ENCODE measurements around the gene NTN1.
A peak's percentile ranks its signal among the peaks of the same experiment; 100 is the strongest.

The NTN1 gene

GRCh38 chr17:9188367-9188766 lies 167.1 kb downstream of the NTN1 start:
- peaks cover 5 to 42% (median 25%) of the 10 kb centered on the region in 11 experiments; a peak in 18 of 22 replicates for H4K20me1 ChIP-seq
- no peak overlapping the region for H3K27ac ChIP-seq
- H3K27me3 ChIP-seq, result peaks cover 37 to 98% (median 61%) of the 10 kb centered on the region in 11 experiments
- no peaks in the 10 kb centered on the region for H3K36me3 ChIP-seq
- peak overlapping the region in 8 of 11 experiments; percentile 62 to 84 (median 74); a peak in 14 of 22 replicates for H3K4me2 ChIP-seq
- no peaks in the 10 kb centered on the region for H3K9me3 ChIP-seq (replicated peaks in 1 of 11)
- H3K9ac ChIP-seq, result no peak overlapping the region
- no peak for TF ChIP-seq Cebpa-rat (IDR thresholded peaks at IDR 0.05)
- no peak overlapping the region for H3K4me3 ChIP-seq
- H3K4me1 ChIP-seq, result peaks cover 20 to 62% (median 44%) of the 10 kb centered on the region in 10 experiments

GRCh38 chr17:9189870-9190269 lies 168.6 kb downstream of the NTN1 start:
- no peak for TF ChIP-seq Cebpa-rat (IDR thresholded peaks at IDR 0.05)
- H3K4me3 ChIP-seq, result no peak overlapping the region
- peaks cover 0 to 35% (median 13%) of the 10 kb centered on the region in 11 experiments; a peak in 11 of 22 replicates for H4K20me1 ChIP-seq
- peaks cover 8 to 60% (median 38%) of the 10 kb centered on the region in 10 experiments for H3K4me1 ChIP-seq
- peaks cover 23 to 98% (median 53%) of the 10 kb centered on the region in 11 experiments for H3K27me3 ChIP-seq
- no peak overlapping the region for H3K27ac ChIP-seq
- H3K9ac ChIP-seq, result no peak overlapping the region
- no peaks in the 10 kb centered on the region for H3K9me3 ChIP-seq (replicated peaks in 1 of 11)
- H3K36me3 ChIP-seq, result no peaks in the 10 kb centered on the region
- peak overlapping the region in 7 of 11 experiments; percentile 62 to 84 (median 78); a peak in 11 of 22 replicates for H3K4me2 ChIP-seq

GRCh38 chr17:9192010-9192409 lies 170.7 kb downstream of the NTN1 start:
- Histone ChIP-seq H3K9me3 (replicated peaks in 1 of 11) (no peaks in the 10 kb centered on the region), H3K27ac (no peak overlapping the region), H3K4me1 (peaks cover 8 to 67% (median 40%) of the 10 kb centered on the region in 10 experiments), H3K4me3 (no peak overlapping the region), H3K27me3 (peaks cover 4 to 95% (median 31%) of the 10 kb centered on the region in 11 experiments; a peak in 18 of 22 replicates), H3K36me3 (no peaks in the 10 kb centered on the region), H4K20me1 (peaks cover 0 to 37% (median 0%) of the 10 kb centered on the region in 11 experiments; a peak in 7 of 22 replicates), H3K4me2 (peak overlapping the region in 7 of 11 experiments; percentile 11 to 72 (median 61); a peak in 11 of 22 replicates), H3K9ac (no peak overlapping the region)
- no peak for TF ChIP-seq Cebpa-rat (IDR thresholded peaks at IDR 0.05)

DNA sequence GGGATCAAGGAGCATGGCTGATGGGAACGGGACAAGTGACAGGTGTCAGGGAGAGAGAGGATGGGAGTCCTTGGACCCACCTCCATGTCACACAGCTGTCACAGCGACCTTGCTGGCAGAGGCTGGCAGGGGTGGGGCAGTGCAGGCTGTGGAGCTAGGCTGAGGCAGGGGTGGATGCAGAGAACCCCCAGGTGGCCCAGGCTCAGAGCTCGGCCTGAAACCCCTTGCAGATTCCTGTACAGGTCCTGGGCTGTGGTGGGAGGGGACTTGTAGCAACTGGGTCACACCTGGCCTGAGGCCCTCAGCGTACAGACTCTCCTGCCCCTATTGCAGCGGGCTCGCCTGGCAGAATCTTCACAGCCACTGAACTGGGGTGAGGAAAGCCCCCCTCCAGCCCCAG lies 174.1 kb downstream of the NTN1 start:
- peaks cover 0 to 77% (median 10%) of the 10 kb centered on the region in 11 experiments; a peak in 12 of 22 replicates for H3K27me3 ChIP-seq
- H4K20me1 ChIP-seq, result peaks cover 0 to 29% (median 0%) of the 10 kb centered on the region in 11 experiments; a peak in 6 of 22 replicates
- H3K4me3 ChIP-seq, result no peak overlapping the region
- TF ChIP-seq Cebpa-rat (IDR thresholded peaks at IDR 0.05), result no peak
- no peak overlapping the region for H3K27ac ChIP-seq
- peaks cover 8 to 76% (median 42%) of the 10 kb centered on the region in 10 experiments; a peak in 17 of 20 replicates for H3K4me1 ChIP-seq
- peaks cover 0 to 12% (median 3%) of the 10 kb centered on the region in 11 experiments; a peak in 9 of 22 replicates for H3K9me3 ChIP-seq (replicated peaks in 1 of 11)
- no peak overlapping the region for H3K9ac ChIP-seq
- H3K4me2 ChIP-seq, result peak overlapping the region in 6 of 11 experiments; percentile 3 to 57 (median 18); a peak in 7 of 22 replicates
- no peaks in the 10 kb centered on the region for H3K36me3 ChIP-seq

- Histone ChIP-seq H3K9me3 (replicated peaks in 1 of 11) (peaks cover 0 to 12% (median 3%) of the 10 kb centered on the region in 11 experiments; a peak in 9 of 22 replicates), H3K36me3 (no peaks in the 10 kb centered on the region), H3K4me1 (peaks cover 8 to 83% (median 49%) of the 10 kb centered on the region in 10 experiments; a peak in 17 of 20 replicates), H3K9ac (no peak overlapping the region), H3K27me3 (peaks cover 0 to 77% (median 8%) of the 10 kb centered on the region in 11 experiments; a peak in 11 of 22 replicates), H3K4me2 (peak overlapping the region in 6 of 11 experiments; percentile 10 to 44 (median 18); a peak in 8 of 22 replicates), H3K27ac (no peak overlapping the region), H4K20me1 (peaks cover 0 to 29% (median 0%) of the 10 kb centered on the region in 11 experiments; a peak in 6 of 22 replicates), H3K4me3 (no peak overlapping the region)
- no peak for TF ChIP-seq Cebpa-rat (IDR thresholded peaks at IDR 0.05)
These were observed 174.8 kb downstream of the NTN1 start for GRCh38 chr17:9195961-9196670.

- no peak for TF ChIP-seq Cebpa-rat (IDR thresholded peaks at IDR 0.05)
- H3K27ac ChIP-seq, result peak overlapping the region in 3 of 11 experiments; percentile 17 to 48 (median 32); a peak in 4 of 22 replicates
- H3K9me3 ChIP-seq (replicated peaks in 1 of 11), result peaks cover 0 to 12% (median 3%) of the 10 kb centered on the region in 11 experiments; a peak in 9 of 22 replicates
- peaks cover 0 to 46% (median 6%) of the 10 kb centered on the region in 11 experiments; a peak in 10 of 22 replicates for H3K27me3 ChIP-seq
- H3K36me3 ChIP-seq, result no peaks in the 10 kb centered on the region
- H3K9ac ChIP-seq, result no peak overlapping the region
- peaks cover 0 to 19% (median 0%) of the 10 kb centered on the region in 11 experiments; a peak in 4 of 22 replicates for H4K20me1 ChIP-seq
- H3K4me3 ChIP-seq, result no peak overlapping the region
- peak overlapping the region in 10 of 11 experiments; percentile 6 to 79 (median 66); a peak in 18 of 22 replicates for H3K4me2 ChIP-seq
- peaks cover 16 to 78% (median 52%) of the 10 kb centered on the region in 10 experiments for H3K4me1 ChIP-seq
These were observed 178.6 kb downstream of the NTN1 start for GRCh38 chr17:9199571-9200551.

DNA sequence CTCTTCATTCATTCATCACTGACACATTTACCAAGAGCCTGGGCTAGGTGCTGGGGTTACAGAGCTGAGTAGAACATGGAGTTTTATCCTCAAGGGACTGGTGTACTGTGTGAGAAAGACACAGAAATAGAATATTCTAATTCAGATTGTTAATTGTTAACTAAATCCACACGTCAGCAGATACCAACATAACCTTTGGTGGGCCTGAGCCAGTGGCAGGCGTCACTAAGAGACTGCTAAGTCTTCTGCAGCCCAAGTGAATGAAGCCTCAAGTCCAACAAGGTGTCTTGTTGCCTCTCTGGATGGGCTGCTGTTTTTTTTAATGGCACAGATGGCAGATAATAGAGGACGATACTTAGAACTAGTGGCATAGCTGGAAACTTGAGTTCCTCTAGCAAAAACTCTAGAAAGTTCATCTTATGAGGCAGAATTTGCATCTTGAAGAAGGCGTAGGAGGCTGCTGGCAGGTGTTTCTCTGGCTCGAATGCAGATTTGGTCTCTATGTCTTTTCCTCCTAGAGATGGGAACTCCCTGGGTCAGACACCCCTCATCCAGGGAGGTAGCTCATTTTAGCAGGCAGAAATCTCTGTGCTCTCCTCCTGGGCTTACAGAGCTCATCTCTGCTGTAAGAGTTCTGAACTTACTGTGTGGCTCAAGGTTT lies 179.5 kb downstream of the NTN1 start:
- Histone ChIP-seq H3K9ac (no peak overlapping the region), H3K27ac (no peak overlapping the region), H3K4me3 (no peak overlapping the region), H3K4me1 (peaks cover 26 to 78% (median 62%) of the 10 kb centered on the region in 10 experiments), H3K27me3 (peaks cover 0 to 38% (median 3%) of the 10 kb centered on the region in 11 experiments; a peak in 8 of 22 replicates), H3K4me2 (peak overlapping the region in 9 of 11 experiments; percentile 6 to 79 (median 67); a peak in 17 of 22 replicates), H3K36me3 (no peaks in the 10 kb centered on the region), H4K20me1 (peaks cover 0 to 14% (median 0%) of the 10 kb centered on the region in 11 experiments; a peak in 3 of 22 replicates), H3K9me3 (replicated peaks in 1 of 11) (peaks cover 0 to 12% (median 3%) of the 10 kb centered on the region in 11 experiments; a peak in 9 of 22 replicates)
- TF ChIP-seq Cebpa-rat (IDR thresholded peaks at IDR 0.05), result no peak
